Measurements from ENCODE around the gene TMEM196.
"Not testable (repeated sequence)": the region's sequence is repeated elsewhere in the genome, so short reads cannot be mapped to it uniquely, and the experiment has no call there.

The TMEM196 gene

DNA sequence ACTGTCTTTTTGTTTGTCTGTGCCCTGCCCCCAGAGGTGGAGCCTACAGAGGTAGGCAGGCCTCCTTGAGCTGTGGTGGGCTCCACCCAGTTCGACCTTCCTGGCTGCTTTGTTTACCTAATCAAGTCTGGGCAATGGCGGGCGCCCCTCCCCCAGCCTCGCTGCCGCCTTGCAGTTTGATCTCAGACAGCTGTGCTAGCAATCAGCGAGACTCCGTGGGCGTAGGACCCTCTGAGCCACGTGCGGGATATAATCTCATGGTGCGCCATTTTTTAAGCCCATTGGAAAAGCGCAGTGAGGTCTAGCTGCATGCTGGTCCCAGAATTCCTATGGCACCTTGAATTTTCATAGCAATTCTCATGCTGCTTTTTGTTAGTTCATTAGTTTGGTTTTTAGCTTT is 84.3 kb downstream of the TMEM196 start:
- H3K4me1 ChIP-seq (ENCODE audit: control insufficient read depth, insufficient read depth, low read length); H3K27ac ChIP-seq (ENCODE audit: insufficient read depth, low read depth, low read length, poor library complexity, severe bottlenecking); H3K36me3 ChIP-seq (ENCODE audit: control insufficient read depth, insufficient read depth, low read length); H3K9me3 ChIP-seq (ENCODE audit: control insufficient read depth, low read length); H3K27me3 ChIP-seq (ENCODE audit: control insufficient read depth, insufficient read depth, low read length, poor library complexity, severe bottlenecking); H3K4me3 ChIP-seq (ENCODE audit: insufficient read depth, low read depth, low read length): not testable (repeated sequence)
- WGBS, 2 experiments, result 48 to 49% methylated on average over 12 of the region's 12 CpGs

DNA sequence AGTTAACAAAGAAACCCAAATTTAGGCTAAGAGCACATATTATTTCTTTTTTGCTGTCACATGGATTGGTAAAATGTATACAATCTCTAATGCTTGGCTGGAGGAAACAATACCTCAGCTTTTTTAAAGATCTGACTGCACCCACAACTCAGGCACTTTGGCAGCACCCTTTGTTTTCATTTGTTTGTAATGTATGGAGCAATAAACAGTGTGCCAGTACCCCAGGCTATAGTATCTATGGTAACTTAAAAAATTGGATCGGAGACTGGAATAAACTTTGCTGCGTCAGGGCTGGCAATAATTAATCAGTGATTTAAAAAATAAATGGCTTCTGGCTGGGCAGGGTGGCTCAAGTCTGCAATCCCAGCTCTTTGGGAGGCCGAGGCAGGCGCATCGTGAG is 91.8 kb downstream of the TMEM196 start:
- H3K27me3 ChIP-seq (ENCODE audit: control insufficient read depth, insufficient read depth, low read length, poor library complexity, severe bottlenecking), result no peaks in the 10 kb centered on the region
- H3K4me1 ChIP-seq (ENCODE audit: control insufficient read depth, insufficient read depth, low read length), result no peaks in the 10 kb centered on the region
- H3K27ac ChIP-seq (ENCODE audit: insufficient read depth, low read depth, low read length, poor library complexity, severe bottlenecking), result no peak overlapping the region
- no peaks in the 10 kb centered on the region for H3K36me3 ChIP-seq (ENCODE audit: control insufficient read depth, insufficient read depth, low read length)
- WGBS, 2 experiments, result 88 to 92% methylated on average over 5 of the region's 5 CpGs
- no peak overlapping the region for H3K4me3 ChIP-seq (ENCODE audit: insufficient read depth, low read depth, low read length)
- H3K9me3 ChIP-seq (ENCODE audit: control insufficient read depth, low read length), result no peaks in the 10 kb centered on the region

DNA sequence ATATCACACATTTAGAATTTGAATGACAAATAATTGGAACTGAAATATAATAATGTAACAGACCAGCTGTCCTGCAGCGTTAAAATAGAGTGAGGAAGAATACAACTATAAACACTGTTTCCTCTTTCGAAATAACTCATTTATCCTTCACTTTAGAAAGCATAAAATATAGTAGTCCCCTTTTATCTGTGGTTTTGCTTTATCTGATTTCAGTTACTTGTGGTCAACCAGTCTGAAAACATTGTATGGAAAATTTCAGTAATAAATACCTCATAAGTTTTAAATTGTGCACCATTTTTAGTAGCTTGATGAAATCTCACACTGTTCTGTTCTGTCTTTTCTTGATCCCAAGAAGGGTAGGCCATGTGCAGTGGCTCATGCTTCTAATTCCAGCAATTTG is 96.2 kb downstream of the TMEM196 start:
- H3K4me3 ChIP-seq (ENCODE audit: insufficient read depth, low read depth, low read length), result no peak overlapping the region
- no peaks in the 10 kb centered on the region for H3K4me1 ChIP-seq (ENCODE audit: control insufficient read depth, insufficient read depth, low read length)
- no peaks in the 10 kb centered on the region for H3K36me3 ChIP-seq (ENCODE audit: control insufficient read depth, insufficient read depth, low read length)
- H3K27me3 ChIP-seq (ENCODE audit: control insufficient read depth, insufficient read depth, low read length, poor library complexity, severe bottlenecking), result no peaks in the 10 kb centered on the region
- no peak overlapping the region for H3K27ac ChIP-seq (ENCODE audit: insufficient read depth, low read depth, low read length, poor library complexity, severe bottlenecking)
- WGBS, 2 experiments, result 100% methylated on average over 2 of the region's 2 CpGs; no CpG with 5 or more reads in 1 of the 2 experiments
- no peaks in the 10 kb centered on the region for H3K9me3 ChIP-seq (ENCODE audit: control insufficient read depth, low read length)

DNA sequence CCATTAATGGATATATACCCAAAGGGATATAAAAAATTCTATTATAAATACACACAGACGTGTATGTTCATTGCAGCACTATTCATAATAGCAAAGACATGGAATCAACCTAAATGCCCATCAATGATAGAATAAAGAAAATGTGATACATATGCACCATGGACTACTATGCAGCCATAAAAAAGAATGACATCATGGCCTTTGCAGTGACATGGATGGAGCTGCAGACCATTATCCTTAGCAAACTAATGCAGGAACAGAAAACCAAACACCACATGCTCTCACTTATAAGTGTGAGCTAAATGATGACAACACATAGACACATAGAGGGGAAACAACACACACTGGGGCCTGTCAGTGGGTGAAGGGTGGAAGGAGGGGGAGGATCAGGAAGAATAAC is 97.6 kb downstream of the TMEM196 start:
- Histone ChIP-seq H3K4me3 (ENCODE audit: insufficient read depth, low read depth, low read length) (no peak overlapping the region), H3K9me3 (ENCODE audit: control insufficient read depth, low read length) (no peaks in the 10 kb centered on the region), H3K36me3 (ENCODE audit: control insufficient read depth, insufficient read depth, low read length) (no peaks in the 10 kb centered on the region), H3K4me1 (ENCODE audit: control insufficient read depth, insufficient read depth, low read length) (no peaks in the 10 kb centered on the region), H3K27ac (ENCODE audit: insufficient read depth, low read depth, low read length, poor library complexity, severe bottlenecking) (no peak overlapping the region), H3K27me3 (ENCODE audit: control insufficient read depth, insufficient read depth, low read length, poor library complexity, severe bottlenecking) (no peaks in the 10 kb centered on the region)
- 100% methylated on average over 1 of the region's 1 CpG; no CpG with 5 or more reads in 1 of the 2 experiments for WGBS, 2 experiments

DNA sequence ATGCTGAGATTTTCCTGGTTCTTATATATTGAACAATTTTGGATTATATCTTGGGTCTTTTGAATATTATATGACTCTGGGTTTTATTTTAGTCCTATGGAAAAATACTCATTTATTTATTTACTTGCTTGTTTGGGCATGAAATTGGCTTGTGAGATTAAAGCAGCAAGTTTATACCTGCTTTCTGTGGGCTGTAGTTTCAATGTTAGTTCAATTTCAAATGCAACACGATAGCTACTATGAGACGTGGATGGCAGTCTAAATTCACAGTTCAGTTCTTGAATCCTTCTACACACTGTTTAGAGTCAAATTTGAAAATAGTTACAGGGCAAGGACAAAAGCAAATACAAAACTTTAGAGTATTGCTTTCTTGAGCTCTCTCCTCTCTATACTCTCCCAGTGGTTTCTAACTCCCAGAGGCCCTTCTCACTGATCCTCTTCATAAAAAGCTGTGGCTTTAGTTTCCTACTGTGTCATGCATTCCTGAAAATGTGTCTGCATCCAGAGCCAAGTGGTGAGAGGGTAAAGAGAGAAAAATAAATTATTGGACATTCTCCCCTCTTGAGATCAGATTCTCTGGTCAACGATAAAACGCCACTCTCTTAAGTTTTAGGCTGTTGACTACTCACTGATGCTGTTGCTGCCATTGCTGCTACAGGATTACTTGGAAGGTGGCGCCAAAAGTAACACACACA is 99.0 kb downstream of the TMEM196 start:
- no peak overlapping the region for H3K4me3 ChIP-seq (ENCODE audit: insufficient read depth, low read depth, low read length)
- no peaks in the 10 kb centered on the region for H3K4me1 ChIP-seq (ENCODE audit: control insufficient read depth, insufficient read depth, low read length)
- WGBS, 2 experiments, result 85 to 93% methylated on average over 5 of the region's 5 CpGs
- H3K9me3 ChIP-seq (ENCODE audit: control insufficient read depth, low read length), result no peaks in the 10 kb centered on the region
- H3K27ac ChIP-seq (ENCODE audit: insufficient read depth, low read depth, low read length, poor library complexity, severe bottlenecking), result no peak overlapping the region
- no peaks in the 10 kb centered on the region for H3K36me3 ChIP-seq (ENCODE audit: control insufficient read depth, insufficient read depth, low read length)
- H3K27me3 ChIP-seq (ENCODE audit: control insufficient read depth, insufficient read depth, low read length, poor library complexity, severe bottlenecking), result no peaks in the 10 kb centered on the region

DNA sequence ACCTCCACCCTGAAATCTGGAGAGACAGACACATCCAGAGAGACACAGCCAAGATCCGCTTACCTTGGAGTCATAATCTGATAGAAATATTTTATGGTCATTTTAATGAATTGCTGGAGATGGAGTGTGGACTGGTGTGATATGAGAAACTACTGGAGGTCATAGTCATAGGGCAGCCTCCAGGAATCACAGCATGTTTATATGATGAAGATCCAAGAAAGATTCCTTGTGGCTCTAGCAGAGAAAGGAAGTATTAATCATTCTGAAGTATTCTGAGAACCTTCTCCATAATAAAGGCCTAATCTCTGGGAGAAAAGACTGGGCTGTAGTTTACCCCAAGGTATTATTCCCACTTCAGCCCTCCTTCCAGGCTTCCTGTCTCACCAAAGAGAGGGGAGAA is 102.6 kb downstream of the TMEM196 start:
- H3K9me3 ChIP-seq (ENCODE audit: control insufficient read depth, low read length), result no peaks in the 10 kb centered on the region
- H3K36me3 ChIP-seq (ENCODE audit: control insufficient read depth, insufficient read depth, low read length), result no peaks in the 10 kb centered on the region
- H3K4me3 ChIP-seq (ENCODE audit: insufficient read depth, low read depth, low read length), result no peak overlapping the region
- no peak overlapping the region for H3K27ac ChIP-seq (ENCODE audit: insufficient read depth, low read depth, low read length, poor library complexity, severe bottlenecking)
- H3K27me3 ChIP-seq (ENCODE audit: control insufficient read depth, insufficient read depth, low read length, poor library complexity, severe bottlenecking), result no peaks in the 10 kb centered on the region
- H3K4me1 ChIP-seq (ENCODE audit: control insufficient read depth, insufficient read depth, low read length), result no peaks in the 10 kb centered on the region
- 97 to 100% methylated on average over 1 of the region's 1 CpG for WGBS, 2 experiments

Measured in ectodermal cell (in vitro differentiated cells).